NCI-H1694 treated with DMSO at 0.1 percent for 48 hours (cell line): ENCODE results near the gene CENPV.
"Not testable (repeated sequence)": the region's sequence is repeated elsewhere in the genome, so short reads cannot be mapped to it uniquely, and the experiment has no call there.

Experiments used
- DNase-seq: peaks from one replicate; lab custom pipeline; 2025; lab: John Stamatoyannopoulos, UW

The CENPV gene

DNA sequence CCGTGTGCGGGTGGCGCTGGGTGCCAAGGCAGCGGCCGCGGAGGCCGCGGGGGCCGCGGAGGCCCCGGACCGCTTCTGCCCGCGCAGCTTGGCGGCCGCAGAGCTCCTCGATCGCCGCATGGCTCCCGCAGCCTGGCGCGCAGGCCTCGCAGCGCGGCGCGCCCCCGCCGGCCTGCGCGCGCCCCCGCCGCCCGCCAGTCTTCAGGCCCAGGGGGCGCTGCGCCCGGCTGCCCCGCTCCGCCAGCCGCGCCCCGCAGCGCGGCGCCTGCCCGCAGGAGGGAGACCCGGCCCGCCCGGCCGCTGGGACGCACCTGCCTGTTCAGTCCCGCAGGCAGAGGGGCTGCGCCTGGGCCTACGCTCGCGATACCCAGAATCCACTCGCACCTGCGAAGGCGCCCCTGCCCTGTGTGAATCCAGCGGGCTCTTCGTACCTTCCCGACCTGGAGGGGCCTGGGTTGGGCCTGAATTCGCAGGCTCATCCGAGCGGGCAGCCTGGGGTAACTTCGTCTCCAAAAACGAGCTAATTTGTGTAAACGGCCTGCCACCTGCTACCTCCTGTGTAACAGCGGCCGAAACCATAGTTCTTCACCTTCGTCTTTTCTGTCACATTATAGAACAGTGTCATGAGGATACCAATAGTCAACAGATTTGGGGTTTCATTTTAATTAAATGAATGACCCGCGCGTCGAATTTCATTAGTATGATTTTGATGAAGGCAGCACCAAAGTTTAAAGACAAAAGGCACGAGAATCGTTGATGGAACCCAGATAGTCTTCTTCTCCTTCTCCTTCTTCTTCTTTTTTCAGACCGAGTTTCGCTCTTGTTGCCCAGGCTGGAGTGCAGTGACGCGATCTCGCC, at the start of gene CENPV:
Gene CENPV (minus strand): TSS at position 153 of the 858 bp plus-strand sequence. CDS start 33 bp downstream, at position 120.
- peak; percentile 33 for DNase-seq

DNA sequence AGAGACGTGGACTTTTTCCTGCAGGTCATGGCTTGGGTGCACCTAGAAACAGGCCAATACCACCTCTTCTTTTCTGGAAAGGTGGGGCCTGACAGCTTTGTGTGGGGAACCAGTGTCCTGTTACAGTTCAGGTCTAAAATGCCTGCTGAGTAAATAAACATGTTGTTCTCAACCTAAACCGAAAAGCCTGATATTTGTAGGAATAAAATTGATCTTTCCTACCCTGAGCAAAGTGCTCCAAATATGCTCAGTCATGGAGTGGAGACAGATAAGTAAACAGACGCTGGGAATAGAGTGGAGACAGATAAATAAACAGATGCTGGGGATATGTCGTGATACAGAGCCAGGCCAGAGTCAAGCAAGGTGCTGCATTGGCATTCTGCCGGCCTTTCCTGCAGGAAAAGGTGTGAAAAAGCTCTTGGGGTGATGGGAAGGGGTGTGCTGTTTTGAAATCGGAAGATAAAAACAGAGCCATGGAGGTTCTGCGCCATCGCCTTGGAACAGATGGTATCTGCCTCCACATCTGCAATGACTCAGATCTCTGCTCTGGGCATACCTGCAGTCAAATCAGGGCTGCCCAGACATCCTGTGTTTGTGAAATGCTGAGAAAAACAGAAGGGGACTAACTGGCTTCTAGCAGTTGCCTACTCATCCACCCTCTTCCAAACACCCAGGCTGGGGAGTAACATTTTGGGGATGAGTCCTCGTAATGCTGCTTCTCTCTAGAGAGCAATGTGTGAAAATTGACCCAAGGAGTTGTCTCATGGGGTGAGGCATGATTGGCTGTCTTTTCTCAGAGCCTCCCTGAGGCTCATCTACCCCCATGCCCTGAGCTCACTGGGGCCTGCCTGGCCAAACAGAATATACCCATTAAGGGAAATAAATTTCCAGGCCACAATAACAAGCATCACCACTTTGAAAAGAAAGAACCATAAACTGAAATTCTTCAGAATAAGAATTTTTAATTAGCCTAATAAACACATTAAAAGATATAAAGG, 45.3 kb upstream of the CENPV start:
- DNase-seq = peak; percentile 48

- not testable (repeated sequence) for DNase-seq
Measured at GRCh38 chr17:16396693-16397092, 43.4 kb upstream of the CENPV start.

DNA sequence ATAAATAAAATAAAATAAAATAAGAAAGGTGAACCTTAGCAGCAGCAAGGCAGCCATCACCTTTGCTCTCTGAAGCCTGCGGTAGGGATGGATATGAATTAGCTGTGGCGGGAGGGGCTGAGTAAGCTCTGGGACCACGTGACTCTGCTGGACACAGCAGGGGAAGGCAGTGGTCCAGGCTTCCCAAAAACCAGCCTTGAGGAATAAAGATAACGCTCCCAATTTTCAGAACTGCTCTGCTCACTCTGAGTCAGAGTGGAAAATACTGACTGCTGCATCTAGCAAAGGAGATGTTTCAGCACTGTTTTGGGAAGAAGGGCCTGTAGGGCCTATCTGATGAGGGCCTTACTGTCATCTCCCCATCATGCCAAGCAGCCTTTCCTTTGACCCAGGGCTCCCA, 42.6 kb upstream of the CENPV start:
- not testable (repeated sequence) for DNase-seq

DNA sequence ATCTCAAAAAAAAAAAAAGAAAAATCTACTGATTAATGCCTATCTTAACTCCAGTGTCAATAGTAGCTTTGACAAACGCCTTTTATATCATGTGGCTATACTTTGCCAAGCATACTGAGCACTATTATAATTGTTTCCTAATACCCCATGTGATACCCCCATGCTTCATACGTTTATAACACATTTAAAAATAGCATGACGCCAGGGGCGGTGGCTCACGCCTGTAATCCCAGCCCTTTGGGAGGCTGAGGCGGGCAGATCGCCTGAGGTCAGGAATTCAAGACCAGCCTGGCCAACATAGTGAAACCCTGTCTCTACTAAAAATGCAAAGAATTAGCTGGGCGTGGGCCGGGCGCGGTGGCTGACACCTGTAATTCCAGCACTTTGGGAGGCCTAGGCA, 39.2 kb upstream of the CENPV start:
- not testable (repeated sequence) for DNase-seq

DNA sequence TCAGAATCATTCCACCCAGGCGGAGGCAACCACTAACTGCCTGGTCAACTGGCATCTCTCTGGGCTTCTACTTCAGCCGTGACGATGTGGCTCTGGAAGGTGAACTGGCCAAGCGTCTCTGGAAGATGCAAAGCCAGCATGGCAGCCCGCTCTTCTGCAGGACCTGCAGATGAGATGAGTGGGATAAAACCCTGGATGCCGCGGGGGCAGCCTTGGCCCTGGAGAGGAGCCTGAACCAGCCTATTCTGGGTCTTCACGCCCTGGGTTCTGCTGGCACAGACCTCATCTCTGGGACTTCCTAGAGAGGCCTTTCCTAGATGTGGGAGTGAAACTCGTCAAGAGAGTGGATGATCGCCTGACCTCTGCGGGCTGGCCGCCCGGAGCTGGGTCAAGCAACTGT, 38.2 kb upstream of the CENPV start:
- no peak for DNase-seq

DNA sequence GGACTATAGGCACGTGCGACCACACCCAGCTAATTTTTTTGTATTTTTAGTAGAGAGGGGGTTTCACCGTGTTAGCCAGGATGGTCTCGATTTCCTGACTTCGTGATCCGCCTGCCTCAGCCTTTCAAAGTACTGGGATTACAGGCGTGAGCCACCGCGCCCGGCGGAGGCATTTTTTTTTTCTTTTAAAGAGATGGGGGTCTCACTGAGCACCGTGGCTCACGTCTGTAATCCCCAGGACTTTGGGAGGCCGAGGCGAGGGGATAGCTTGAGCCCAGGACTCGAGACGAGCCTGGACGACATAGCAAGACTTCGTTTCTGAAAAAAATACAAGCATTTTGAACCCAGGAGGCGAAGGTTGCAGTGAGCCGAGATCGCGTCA, 32.8 kb upstream of the CENPV start:
- not testable (repeated sequence) for DNase-seq

- no peak for DNase-seq
Measured at GRCh38 chr17:16384557-16384956, 31.3 kb upstream of the CENPV start.

DNA sequence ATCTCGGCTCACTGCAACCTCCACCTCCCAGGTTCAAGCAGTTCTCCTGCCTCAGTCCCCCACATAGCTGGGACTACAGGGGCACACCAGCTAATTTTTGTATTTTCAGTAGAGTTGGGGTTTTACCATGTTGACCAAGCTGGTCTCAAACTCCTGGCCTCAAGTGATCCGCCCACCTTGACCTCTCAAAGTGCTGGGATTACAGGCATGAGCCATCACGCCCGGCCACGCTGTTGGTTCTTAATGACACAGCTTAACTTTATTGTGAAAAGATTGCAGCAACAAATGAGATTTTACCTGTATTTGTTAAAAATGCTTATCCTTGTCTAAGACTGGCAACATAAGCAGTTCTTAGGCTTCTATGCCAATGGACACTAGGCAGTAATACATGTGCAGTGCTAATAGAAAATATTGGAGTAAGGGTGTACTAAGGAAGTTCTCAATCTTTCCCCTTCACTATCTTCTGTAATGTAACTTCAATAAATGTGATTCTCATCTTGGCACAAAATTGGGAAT, 30.6 kb upstream of the CENPV start:
- no peak for DNase-seq

DNA sequence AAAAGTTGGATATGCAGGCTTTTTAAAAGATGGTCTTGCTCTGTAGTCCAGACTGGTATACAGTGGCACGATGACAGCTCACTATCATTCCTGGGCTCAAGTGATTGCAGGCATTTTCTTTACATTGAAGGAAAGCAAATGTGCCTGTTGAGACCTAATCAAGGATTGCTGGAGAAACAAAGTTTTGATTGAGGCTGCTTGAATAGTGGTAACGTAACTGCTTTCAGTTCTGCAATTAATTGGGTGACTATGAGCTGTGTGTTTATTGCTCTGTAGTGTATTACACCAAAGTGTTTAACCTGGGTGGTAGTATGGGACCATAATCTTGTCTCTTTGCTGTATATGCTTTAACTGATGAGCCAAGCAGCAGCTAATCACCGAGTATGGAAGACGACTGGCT, 29.9 kb upstream of the CENPV start:
- no peak for DNase-seq

- DNase-seq = no peak
Measured at GRCh38 chr17:16381496-16381820, 28.2 kb upstream of the CENPV start.

DNA sequence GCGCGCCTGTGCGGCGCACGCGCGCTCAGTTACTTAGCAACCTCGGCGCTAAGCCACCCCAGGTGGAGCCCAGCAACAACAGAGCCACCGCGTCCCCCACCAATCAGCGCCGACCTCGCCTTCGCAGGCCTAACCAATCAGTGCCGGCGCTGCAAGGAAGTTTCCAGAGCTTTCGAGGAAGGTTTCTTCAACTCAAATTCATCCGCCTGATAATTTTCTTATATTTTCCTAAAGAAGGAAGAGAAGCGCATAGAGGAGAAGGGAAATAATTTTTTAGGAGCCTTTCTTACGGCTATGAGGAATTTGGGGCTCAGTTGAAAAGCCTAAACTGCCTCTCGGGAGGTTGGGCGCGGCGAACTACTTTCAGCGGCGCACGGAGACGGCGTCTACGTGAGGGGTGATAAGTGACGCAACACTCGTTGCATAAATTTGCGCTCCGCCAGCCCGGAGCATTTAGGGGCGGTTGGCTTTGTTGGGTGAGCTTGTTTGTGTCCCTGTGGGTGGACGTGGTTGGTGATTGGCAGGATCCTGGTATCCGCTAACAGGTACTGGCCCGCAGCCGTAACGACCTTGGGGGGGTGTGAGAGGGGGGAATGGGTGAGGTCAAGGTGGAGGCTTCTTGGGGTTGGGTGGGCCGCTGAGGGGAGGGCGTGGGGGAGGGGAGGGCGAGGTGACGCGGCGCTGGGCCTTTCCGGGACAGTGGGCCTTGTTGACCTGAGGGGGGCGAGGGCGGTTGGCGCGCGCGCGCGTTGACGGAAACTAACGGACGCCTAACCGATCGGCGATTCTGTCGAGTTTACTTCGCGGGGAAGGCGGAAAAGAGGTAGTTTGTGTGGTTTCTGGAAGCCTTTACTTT, 27.6 kb upstream of the CENPV start, which contains the start of gene UBB:
Gene UBB (plus strand): TSS at position 452 of the 856 bp plus-strand sequence. CDS start 817 bp downstream, outside the sequence.
- DNase-seq = peak; percentile 95

GRCh38 chr17:16379654-16380053, 26.4 kb upstream of the CENPV start:
- no peak for DNase-seq

GRCh38 chr17:16378636-16379282, 25.5 kb upstream of the CENPV start:
- no peak for DNase-seq

DNA sequence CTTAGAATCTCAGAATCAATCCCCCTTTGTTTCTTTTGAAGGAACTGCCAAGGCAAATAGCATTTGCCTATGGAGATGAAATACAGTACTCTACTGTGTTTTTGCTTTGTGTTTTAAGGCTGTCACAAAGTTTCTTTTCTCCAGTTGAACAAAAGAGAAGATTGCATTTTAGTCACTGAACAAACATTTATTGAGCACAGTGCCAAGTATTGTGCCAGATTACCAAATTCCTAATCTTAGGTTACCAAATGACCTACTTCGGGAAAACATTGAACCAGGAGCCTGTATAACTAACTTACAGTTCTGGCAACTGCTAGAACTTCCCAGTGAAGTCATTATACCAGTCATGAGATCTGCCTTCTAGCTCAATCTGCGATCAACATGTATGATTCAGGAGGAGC, 24.7 kb upstream of the CENPV start:
- DNase-seq = no peak

DNA sequence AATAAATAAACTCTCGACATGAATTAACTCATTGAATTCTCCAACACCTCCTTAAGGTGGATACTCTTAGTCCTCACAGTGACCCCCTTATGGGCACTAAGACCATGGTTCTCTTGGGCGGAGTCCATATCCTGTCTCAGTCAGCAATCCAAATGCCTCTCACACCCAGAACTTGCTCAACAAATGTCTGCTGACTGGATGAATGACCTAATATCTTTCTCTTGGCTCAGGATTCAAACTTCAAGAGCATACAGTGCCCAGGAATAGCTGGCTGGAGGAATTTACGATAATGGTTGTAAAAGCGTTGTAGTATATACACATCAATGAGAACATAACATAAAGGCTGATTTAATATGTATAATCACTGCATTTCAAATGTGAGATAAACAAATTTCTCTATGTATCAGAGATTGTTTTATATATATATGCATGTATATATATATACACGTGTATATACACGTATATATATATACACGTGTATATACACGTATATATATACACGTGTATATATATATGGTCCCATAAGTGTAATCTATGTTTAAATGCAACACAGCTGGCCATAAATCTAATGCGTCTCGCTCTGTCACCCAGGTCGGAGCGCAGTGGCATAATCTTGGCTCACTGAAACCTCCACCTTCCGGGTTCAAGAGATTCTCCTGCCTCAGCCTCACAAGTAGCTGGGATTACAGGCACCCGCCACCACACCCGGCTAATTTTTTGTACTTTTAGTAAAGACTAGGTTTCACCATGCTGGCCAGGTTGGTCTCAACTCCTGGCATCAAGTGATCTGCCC, 21.1 kb upstream of the CENPV start:
- no peak for DNase-seq

DNA sequence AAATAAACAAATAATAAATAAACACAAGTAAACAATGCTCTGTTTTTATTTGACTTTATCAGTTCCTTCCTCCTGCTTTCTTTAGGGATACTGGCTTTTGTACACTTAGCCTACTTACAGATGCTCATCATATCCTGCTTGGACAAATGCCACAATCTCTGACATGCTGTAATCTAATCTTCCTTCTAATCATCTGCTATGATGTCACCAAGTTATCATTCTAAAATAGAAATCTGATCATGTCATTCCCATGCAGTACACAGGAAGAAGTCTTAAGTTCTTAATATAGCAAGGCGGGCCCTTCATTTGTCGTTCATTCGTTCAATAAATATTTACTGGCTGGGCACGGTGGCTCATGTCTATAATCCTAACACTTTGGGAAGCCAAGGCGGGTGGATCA, 18.5 kb upstream of the CENPV start:
- DNase-seq = no peak

DNA sequence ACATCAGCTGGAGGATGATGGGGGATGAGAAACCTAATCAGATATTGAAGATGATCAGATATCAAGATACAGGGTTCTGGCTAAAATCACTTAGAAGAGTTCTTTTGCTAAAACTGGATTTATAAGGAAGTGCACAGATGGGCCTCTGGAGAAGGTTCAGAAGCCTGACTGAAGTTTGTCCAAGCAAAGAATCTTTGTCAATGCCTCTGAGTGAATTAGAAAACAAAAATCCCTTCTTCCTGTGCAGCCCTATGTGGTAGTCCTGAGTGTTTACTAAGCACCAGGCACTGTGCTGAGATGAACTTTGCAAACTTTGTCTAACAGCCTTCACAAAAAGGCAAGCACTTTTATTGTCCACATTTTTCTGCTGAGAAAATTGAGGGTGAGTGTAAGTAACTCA, 11.4 kb upstream of the CENPV start:
- DNase-seq = no peak

- peak; percentile 70 for DNase-seq
Measured at GRCh38 chr17:16363749-16364536, 10.7 kb upstream of the CENPV start.
